Activated CD8-positive, alpha-beta memory T cell treated with anti-CD3 and anti-CD28 coated beads for 48 hours (primary cell): Measurements from ENCODE around the gene ERCC6L2.

Experiments used
- DNase-seq, 3 experiments: peaks; one replicate each; pipeline ENCODE4 v3.0.0-alpha.2; 2020; ENCODE audit warnings: low read depth in 2 of 3, low spot score in 2 of 3

The ERCC6L2 gene

DNA sequence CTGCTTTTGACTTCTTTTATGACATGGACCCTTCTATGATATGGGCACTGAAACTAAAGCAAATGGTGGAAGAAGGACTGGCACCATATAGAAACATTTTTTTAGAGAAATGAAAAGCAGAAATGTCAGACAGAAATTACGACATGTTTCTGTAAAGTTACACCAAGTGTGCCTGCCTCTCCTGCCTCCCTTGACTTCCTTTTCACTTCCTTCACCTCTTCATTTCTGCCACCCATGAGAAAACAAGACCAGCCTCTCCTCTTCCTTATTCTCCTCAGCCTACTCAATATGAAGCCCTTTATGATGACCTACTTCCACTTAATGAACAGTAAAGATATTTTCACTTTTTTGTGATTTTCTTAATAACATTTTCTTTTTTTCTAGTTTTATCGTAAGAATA lies 44.5 kb downstream of the ERCC6L2 start:
- no peak for DNase-seq

DNA sequence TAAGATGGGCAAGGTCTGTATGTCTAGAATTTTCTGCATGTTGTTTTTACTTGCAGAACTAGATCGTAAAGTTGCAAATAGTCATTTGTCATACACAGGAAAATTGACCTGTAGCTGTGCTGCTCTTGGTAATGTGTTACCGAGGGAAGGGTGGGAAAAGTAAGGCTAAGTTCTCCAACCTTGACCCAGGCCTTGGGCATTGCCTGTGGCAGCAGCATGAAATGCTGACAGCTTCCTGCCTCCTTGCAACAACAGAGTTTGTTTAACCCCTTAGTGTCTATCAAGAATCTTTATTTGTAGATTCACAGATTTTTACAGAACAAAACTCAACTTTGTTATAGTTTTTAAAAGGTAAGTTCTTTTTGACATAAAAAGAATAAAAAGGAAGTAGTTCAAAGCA lies 48.3 kb downstream of the ERCC6L2 start:
- DNase-seq, result no peak

DNA sequence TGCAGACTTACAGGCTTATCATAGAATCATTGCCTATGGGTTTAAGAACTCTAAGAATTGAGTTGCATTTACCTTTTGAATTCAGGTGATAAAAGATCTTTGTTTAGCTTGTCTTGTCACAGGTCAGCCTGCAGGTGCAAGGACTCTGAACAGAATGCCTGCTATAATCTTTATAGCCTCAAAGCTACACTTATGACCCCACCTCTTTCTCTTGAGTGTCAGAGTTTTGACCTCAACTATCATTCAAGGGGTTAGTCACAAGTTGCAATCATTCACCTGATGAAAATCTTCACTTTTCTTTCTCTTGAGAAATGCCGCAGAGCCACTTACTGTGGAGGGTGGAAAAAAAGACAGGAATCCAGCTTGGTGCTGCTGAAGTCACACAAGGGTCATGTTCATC lies 49.5 kb downstream of the ERCC6L2 start:
- no peak for DNase-seq

GRCh38 chr9:95927271-95928004 lies 51.9 kb downstream of the ERCC6L2 start:
- DNase-seq, result no peak

DNA sequence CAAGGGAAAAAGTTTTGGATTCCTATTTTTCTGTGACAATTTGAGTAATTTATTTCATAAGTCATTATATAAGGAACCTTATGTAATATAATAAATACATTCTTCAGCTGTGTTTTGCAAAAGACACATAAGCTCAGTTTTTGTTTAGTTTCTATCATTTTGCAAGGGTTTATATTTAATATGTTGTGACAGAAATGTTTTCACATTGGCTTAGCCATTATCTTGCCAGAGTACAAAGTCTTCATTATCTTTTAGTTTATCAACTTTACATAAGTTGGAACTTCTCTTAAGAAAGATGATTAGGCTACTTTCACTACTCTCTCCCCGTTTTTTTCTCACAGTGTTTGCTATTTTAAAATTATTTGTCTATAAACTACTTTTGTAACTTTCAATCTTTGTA lies 54.8 kb downstream of the ERCC6L2 start:
- no peak for DNase-seq

- DNase-seq, result no peak
Measured at GRCh38 chr9:95935861-95936578, 60.5 kb downstream of the ERCC6L2 start.

GRCh38 chr9:95936579-95937075 lies 61.1 kb downstream of the ERCC6L2 start:
- DNase-seq, result no peak

- no peak for DNase-seq
Measured at GRCh38 chr9:95937131-95937530, 61.6 kb downstream of the ERCC6L2 start.

DNA sequence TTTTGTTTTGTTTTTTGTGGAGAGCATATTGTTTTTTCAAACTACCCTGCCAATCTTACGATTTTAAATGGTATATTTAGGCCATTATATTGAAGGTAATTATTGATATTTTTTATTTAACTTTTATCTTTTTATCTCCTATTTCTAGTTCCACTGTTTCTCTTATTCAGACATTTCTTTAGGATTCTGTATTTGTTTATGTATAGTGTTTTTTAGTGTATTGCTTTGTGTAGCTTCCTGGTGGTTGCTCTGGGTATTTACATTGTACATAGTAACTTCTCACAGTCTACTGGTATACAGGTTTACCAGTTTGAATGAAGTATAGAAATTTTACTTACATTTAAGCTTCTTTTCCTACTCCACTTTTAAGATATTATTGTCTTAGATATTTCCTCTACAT lies 63.2 kb downstream of the ERCC6L2 start:
- no peak for DNase-seq

- DNase-seq, result no peak
Measured at GRCh38 chr9:95939472-95939871, 64.0 kb downstream of the ERCC6L2 start.

DNA sequence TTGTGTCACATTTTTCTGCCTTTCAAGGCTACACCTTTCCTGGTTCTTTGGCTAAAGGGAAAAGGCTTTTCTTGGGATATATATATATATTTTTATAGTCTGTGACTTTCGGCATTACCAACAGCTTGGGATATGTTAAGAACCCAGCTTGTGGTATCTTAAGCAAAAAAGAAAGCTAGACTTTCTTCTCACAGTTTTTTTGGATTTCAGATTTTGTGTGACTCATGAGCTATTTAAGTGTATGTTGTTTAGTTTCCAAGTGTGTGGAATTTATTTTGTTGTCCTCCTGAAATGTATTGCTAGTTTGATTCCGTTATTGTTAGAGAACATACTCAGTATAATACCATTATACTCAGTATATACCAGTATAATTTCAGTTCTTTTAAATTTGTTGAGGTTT lies 64.8 kb downstream of the ERCC6L2 start:
- DNase-seq, result no peak

DNA sequence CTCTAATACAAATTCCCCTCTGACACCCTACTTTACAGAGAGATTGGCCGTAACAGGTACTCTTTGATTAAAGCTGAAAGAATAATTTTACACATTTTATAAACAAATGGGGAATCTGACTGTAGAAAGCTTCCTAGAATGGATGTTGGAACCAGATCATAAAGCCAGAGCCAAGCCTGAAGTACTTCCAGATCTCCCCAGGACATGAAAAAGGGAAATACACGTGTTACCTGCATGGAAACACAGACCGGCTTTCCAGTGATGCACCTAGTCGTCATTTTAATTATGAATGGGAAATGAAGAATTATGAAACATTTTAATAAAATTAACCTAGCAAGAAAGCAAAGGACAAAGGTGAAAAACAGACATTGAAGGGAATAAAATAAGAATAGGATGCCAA lies 66.5 kb downstream of the ERCC6L2 start:
- no peak for DNase-seq

DNA sequence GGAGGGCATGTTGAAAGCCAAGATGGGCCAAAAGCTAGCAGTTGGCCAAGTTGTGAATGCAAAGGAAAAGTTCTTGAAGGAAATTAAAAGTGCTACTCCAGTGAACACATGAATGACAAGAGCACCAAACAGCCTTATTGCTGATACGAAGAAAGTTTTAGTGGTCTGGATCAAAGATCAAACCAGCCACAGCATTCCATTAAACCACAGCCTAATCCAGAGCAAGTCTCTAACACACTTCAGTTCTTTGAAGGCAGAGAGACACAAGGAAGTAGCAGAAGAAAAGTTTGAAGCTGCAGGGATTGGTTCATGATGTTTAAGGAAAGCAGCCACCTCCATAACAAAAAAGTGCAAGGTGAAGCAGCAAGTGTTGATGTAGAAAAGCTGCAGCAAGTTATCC lies 71.6 kb downstream of the ERCC6L2 start:
- DNase-seq, result no peak

GRCh38 chr9:95952471-95952870 lies 77.0 kb downstream of the ERCC6L2 start:
- DNase-seq, result no peak

- no peak for DNase-seq
Measured at GRCh38 chr9:95953986-95954385, 78.5 kb downstream of the ERCC6L2 start.

GRCh38 chr9:95954940-95955339 lies 79.4 kb downstream of the ERCC6L2 start:
- DNase-seq, result no peak

- no peak for DNase-seq
Measured at GRCh38 chr9:95962936-95963335, 87.4 kb downstream of the ERCC6L2 start.

GRCh38 chr9:95963659-95964058 lies 88.2 kb downstream of the ERCC6L2 start:
- DNase-seq, result no peak

DNA sequence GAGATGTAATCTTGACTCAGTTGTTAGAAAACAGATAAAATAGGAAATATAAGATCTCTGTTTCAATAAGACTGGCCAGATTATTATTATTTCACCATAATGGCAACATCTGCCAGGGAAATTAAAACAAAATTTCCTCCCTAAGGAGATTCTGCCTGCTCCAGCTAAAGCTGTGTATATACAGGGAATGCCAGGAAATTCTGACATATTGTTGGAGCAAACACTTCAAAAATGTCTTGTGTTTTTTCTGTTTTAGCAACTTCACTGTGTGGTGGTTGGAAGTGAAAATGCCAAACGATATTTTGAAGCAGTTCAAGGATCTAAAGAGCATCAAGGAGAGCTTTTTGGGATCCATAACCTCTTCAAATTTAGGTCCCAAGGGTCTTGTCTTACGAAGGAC lies 90.8 kb downstream of the ERCC6L2 start:
- DNase-seq, result no peak

GRCh38 chr9:95970317-95970716 lies 94.8 kb downstream of the ERCC6L2 start:
- DNase-seq, result no peak

- no peak for DNase-seq
Measured at GRCh38 chr9:95971815-95972214, 96.3 kb downstream of the ERCC6L2 start.

DNA sequence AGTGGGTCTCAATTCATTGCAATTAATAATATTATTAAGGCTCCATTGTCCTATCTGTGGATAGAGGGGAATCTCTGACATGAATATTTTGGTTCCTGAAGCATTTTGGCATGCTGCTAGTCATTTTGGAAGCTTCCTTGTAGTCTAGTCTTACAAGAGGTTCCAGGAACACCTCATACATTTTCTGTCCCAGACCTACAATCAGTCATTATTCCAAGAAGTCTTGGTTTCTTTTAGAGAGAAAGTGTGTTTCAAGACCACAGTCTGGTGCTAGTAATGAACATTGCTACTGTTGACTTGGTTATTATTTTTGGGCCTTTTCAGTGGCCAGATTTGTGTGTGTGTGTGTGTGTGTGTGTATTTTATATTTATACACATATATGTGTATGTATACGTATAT lies 98.9 kb downstream of the ERCC6L2 start:
- DNase-seq, result no peak

DNA sequence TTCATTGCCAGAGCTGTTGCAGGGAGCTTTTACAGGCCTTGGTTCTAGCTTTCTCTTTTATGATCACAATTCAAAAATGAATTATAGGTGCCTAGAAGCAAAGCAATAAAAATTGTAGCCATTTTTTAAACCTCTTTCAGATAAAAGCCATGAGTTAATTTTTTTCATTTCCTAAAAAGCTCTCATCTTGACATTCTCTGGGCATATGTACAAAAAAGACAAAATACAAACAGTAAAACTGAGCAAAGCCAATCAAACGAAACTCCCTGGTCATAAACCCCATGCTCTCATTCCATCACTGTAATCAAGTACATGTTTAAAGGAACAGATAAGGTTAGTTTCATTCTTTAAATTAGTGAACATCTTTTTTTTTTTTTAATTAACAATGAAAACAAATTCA lies 101.9 kb downstream of the ERCC6L2 start:
- DNase-seq, result no peak
